ENCODE results near the gene CYB561D1. TPM values are rescaled to one million over a fixed set of nuclear protein-coding genes. Genes with fewer than 3 reads are reported as not detected.

Gene CYB561D1
- total and polyA plus RNA-seq, 2 donors (not counting 3 experiments of a cell fraction or from before 2014, with no cell fraction given), result 7.2 to 7.3 TPM

GRCh38 chr1:109470245-109470644 is 23.6 kb upstream of the CYB561D1 start:
- no peak overlapping the region for H3K4me3 ChIP-seq (replicated peaks in 1 of 3; ENCODE audit: insufficient read depth in 1 of 3, low read depth in 1 of 3, low read length in 3 of 3)
- TF ChIP-seq CTCF (IDR thresholded peaks at IDR 0.05; ENCODE audit: extremely low read depth in 1 of 2, insufficient read depth in 1 of 2, low read depth in 1 of 2, low read length in 2 of 2) (no peak), EZH2 (IDR thresholded peaks at IDR 0.05; ENCODE audit: borderline replicate concordance, low read depth, low read length, severe bottlenecking) (no peak), GATA2 (IDR thresholded peaks at IDR 0.05; ENCODE audit: insufficient read depth, insufficient read length, low read depth, low read length) (no peak), POLR2A (IDR thresholded peaks at IDR 0.05; ENCODE audit: low read depth, low read length) (no peak), JUN (IDR thresholded peaks at IDR 0.05; ENCODE audit: borderline replicate concordance, insufficient read depth, insufficient read length, low read depth) (no peak), MYC (IDR thresholded peaks at IDR 0.05; ENCODE audit: low read depth, low read length) (no peak), POLR2AphosphoS5 (IDR thresholded peaks at IDR 0.05; ENCODE audit: insufficient read depth, low read depth, low read length) (no peak)
- TF ChIP-seq, protein P1, sequence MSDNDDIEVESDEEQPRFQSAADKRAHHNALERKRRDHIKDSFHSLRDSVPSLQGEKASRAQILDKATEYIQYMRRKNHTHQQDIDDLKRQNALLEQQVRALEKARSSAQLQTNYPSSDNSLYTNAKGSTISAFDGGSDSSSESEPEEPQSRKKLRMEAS (IDR thresholded peaks at IDR 0.05; ENCODE audit: insufficient read depth, insufficient read length), result no peak
- H3K36me3 ChIP-seq (ENCODE audit: control insufficient read depth in 2 of 2, extremely low read depth in 1 of 2, insufficient read depth in 2 of 2, low read length in 2 of 2), result no peaks in the 10 kb centered on the region
- dilution Hi-C loops (cut with MboI; ENCODE audit: extremely low pct_ligation_motif_present, low sequenced_read_pairs) (no loop called here), intact Hi-C loops (cut with micrococcal nuclease) (no loop called here)
- no peak for DNase-seq (ENCODE audit: low read depth, low spot score)
- H4K20me1 ChIP-seq (replicated peaks; ENCODE audit: control insufficient read depth, extremely low read depth, insufficient read depth, low read length), result no peaks in the 10 kb centered on the region
- H3K9ac ChIP-seq (replicated peaks; ENCODE audit: extremely low read depth, insufficient read depth, low read length), result no peak overlapping the region
- H3K27ac ChIP-seq (ENCODE audit: insufficient read depth, low read depth, low read length), result no peak overlapping the region
- H3K9me3 ChIP-seq (replicated peaks; ENCODE audit: control insufficient read depth, insufficient read depth, low read length), result no peaks in the 10 kb centered on the region
- H3K27me3 ChIP-seq (ENCODE audit: control insufficient read depth in 2 of 2, insufficient read depth in 2 of 2, low read length in 2 of 2), result peaks cover 60 to 70% of the 10 kb centered on the region in 2 experiments
- POLR2A ChIA-PET, result no interaction called here
- no peak overlapping the region for H2AFZ ChIP-seq (ENCODE audit: low read depth, low read length)
- CTCF ChIA-PET, result interaction anchor here (1.0 to 1.2 kb wide), 2 partner anchors 8 to 62 kb away, joined by 3 to 6 read pairs; no protein-coding TSS in a partner anchor
- BruUV-seq (replicated peaks), result no TSS peak
- peaks cover 3% of the 10 kb centered on the region for H3K4me1 ChIP-seq (ENCODE audit: control insufficient read depth, extremely low read depth, insufficient read depth, low read length)
- H3K9me1 ChIP-seq (replicated peaks; ENCODE audit: control insufficient read depth, extremely low read depth, insufficient read depth, low read length), result no peaks in the 10 kb centered on the region
- FAIRE-seq, result no peak
- H3K79me2 ChIP-seq (ENCODE audit: control insufficient read depth, insufficient read depth, low read length), result no peaks in the 10 kb centered on the region
- no peak overlapping the region for H3K4me2 ChIP-seq (ENCODE audit: insufficient read depth, low read length)

Data from endothelial cell of umbilical vein (primary cell).